Germinal center (tissue), 1 donor: ENCODE measurements around the gene ATP2B1.
A peak's percentile ranks its signal among the peaks of the same experiment; 100 is the strongest.

Experiments used
- DNase-seq: peaks from one replicate; pipeline ENCODE4 v3.0.0; 2012; ENCODE audit warnings: mixed read lengths, low spot score

Gene ATP2B1

GRCh38 chr12:89657066-89657465 lies 51.6 kb downstream of the ATP2B1 start:
- DNase-seq: peak; percentile 15

DNA sequence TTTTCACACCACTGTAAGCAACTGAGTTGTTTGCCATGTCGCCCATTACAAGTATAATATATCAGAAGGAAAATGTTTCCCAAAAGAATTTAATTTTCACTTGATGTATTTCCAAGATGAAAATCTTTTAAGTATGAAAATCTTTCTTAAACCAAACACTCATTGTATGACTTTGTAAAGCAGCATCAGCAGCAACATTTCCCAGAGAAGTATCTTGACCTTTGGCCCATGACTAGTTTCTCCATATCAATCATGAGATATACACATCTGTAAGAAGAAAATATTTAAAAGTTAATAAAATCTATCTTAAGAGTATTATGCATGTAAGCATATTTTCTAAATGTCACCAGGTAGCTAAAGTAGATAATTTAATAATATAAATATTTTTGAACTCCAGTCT lies 52.8 kb downstream of the ATP2B1 start:
- DNase-seq: no peak

- no peak for DNase-seq
Observed at GRCh38 chr12:89651192-89651591, 57.4 kb downstream of the ATP2B1 start.

DNA sequence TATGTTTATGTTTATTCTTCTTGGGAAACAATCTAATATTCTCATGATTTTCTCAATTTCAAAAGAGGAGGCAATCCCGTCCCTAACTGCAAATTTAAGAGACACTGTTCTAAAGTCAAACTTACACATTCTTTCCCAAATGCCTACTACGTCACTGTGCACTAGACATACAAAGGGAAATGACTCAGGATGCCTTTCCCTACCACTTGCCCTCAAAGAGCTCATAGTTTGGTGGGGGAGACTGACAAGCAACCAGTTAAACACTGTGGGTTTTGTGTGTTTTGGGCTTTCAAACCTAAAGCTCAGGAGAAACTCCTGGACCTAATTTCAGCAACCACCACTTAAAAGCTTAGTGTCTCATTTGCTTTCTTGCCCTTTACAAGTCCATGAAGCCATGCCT lies 58.4 kb downstream of the ATP2B1 start:
- DNase-seq: no peak

GRCh38 chr12:89649820-89650219 lies 58.8 kb downstream of the ATP2B1 start:
- no peak for DNase-seq

DNA sequence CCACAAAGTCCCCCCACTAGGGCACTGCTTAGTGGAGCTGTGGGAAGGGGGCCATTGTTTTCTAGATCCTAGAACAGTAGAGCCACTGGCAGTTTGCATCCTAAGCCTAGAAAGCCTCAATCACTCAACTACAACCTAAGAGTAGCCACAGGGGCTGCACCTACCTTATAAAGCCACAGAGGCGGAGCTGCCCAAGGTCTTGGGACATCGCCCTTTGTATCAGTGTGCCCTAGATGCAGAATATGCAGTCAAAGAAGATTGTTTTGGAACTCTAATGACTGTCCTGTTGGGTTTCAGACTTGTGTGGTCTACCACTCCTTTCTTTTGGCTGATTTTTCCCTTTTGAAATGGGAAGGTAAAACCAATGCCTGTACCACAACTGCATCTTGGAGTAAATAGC lies 59.5 kb downstream of the ATP2B1 start:
- no peak for DNase-seq

GRCh38 chr12:89648211-89648930 lies 60.3 kb downstream of the ATP2B1 start:
- DNase-seq: no peak

DNA sequence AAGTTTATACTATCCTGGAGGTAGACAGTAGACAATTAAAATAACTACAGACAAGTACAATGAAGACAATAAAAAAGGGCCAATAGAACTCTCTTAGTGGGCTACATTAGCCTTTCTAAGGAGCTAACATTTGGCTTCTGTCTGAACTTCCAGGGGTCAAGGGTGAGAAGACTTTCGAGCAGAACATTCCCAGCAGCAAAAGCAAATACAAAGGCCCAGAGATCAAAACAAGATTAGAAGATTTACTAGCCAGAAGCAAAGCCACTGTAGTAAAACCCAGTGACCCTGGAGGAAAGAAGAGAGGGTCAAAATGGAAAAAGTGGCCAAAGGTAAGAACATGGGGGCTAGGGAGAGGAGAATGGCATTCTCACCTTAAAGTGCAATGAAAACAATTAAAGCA lies 63.2 kb downstream of the ATP2B1 start:
- DNase-seq: no peak

DNA sequence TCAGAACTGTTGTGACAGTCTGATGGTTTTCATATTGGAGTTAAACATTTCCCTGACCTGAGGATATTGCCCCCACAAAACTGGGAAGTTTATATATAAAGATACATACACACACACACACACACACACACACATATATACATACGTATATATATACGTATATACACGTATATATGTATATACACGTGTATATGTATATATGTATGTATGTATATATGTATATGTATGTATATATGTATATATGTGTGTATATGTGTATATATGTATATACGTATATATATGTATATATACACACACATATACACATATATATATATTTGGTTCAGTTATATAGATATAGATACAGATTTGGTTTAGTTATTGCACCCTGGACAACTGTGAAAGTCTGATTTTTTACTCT lies 65.7 kb downstream of the ATP2B1 start:
- no peak for DNase-seq

DNA sequence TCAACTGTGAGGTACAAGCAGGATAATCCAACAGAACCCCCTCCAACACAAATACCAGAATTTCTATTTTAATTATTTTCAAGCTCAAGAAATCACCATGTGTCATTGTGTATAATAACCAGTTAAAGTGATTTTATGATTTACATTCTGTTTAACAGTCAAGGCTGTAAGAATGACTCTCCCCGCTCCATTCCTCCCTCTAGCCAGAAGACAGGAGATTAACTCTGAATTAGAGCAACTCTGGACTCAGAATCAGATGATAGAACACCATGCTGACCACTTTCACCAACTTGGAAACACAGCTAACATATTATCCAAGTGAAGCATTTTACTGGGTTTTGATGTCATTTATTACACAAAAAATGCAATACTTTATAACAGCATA lies 71.9 kb downstream of the ATP2B1 start:
- DNase-seq: no peak

DNA sequence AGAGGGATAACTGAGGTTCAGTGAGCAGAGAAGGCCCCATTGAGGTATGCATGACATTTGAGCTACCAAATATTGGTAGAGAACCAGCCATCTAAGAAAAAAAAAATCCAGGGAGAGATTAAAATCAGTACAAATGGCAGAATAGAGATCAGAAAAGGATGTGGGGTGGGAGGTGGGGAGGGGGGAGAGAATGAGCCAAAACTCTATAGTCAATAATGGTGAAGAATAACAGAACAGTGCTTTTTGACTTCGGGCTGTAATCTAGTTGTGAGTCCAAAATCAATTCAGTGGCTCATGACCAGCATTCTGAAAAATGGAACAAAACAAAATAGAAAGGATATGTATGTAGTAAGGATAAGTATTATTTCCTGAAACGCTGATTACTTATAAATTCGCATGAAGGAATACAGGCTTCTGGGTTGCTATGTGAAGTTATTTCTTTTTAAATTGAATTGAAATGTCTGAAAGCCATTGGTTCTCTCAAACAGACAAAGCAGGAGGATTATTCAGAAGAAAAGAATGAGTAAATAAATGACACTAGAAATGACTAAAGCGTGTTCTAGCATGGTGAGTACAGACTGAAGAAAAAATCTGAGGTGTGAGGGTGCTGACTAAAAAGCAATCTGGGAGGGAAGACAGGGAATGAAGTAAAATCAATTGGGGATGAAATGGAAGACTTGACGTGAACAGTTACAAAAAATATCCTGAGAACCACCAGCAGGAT lies 72.4 kb downstream of the ATP2B1 start:
- DNase-seq: no peak

GRCh38 chr12:89634508-89634907 lies 74.1 kb downstream of the ATP2B1 start:
- DNase-seq: no peak

- DNase-seq: no peak
Observed at GRCh38 chr12:89632778-89633177, 75.9 kb downstream of the ATP2B1 start.

DNA sequence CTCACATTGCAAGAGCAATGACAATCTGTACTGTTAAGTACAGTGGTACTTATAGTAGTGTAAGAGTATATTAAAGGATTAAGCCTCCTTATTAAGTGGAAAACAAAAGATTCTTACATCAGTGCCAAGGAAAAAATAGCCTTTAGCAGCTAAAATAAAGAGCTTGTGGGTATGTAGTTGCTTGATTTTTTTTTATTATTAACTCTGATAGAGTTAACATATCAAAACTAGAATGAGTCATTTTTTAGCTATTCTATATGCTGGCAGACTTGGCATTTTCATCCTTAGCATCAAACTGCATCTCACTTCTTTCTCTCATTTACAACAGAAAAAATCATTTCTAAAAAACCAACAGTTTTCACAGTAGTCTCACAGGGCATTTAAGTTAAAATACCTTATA lies 86.5 kb downstream of the ATP2B1 start:
- DNase-seq: no peak

DNA sequence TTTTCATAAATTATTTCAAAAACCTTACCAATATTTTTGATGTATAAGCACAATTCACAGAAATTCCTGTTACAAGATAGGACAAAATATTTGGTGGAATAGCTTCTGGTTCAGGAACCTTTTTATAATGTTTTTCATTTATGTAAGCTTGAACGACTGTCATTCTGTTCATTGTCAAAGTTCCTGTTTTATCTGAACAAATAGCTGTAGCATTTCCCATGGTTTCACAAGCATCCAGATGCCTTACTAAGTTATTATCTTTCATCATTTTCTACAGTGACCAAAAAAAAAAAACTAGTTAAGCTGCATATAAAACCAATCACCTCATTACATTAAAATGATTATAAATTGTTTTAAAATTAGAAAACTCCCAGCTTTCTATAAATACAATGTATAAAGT lies 87.1 kb downstream of the ATP2B1 start:
- DNase-seq: no peak

GRCh38 chr12:89619764-89620163 lies 88.9 kb downstream of the ATP2B1 start:
- DNase-seq: no peak

DNA sequence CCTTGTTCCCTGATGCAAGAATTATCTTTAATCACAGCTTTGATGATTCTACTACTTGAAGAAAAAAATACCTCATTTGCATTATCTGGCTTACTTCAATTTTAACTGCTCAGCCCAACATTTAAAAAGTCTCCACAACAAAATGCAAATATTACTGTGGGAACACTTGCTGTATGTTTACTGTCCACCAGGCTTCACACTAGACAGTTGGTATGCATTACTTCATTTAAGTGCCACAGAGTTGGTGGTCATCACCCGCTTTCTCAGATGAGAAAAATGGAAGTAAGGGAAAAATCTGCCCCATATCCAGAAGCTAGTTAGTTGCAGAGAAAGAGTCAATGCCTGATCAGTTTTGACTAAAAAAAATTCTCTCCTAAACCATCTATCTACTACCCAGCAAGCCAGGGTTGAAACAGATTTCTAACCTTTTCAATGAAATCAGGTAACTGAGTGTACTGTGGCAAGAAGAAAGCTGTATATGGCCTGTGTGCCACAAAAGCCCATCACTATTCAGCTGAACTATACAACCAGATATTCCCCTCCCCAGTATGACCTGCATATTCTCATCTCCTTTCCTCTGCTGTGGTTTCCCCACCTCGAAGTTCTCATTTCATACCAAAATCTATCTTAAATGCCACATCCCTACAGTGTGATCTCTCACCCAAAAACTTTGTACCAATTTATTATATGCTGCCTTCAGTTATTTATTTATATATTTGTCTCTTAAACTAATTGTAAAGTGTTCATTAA lies 90.3 kb downstream of the ATP2B1 start:
- no peak for DNase-seq

DNA sequence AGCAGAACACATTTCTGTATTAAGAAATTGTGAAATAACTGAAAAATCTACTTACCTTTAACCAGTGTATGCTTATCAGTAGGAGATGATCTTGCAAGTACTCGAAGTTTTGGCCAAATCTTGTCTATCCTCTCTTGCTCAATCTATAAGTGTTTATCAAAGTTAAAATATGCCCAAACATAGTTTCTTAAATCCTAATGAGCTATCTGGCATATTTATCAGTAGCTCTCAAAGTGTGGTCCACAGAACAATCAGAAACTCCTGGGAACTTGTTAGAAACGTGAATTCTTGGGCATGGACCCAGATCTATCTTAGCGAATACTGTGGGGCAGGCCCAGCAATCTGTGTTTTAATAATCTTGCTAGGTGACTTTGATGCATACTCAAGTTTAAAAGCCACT lies 98.3 kb downstream of the ATP2B1 start:
- DNase-seq: no peak

DNA sequence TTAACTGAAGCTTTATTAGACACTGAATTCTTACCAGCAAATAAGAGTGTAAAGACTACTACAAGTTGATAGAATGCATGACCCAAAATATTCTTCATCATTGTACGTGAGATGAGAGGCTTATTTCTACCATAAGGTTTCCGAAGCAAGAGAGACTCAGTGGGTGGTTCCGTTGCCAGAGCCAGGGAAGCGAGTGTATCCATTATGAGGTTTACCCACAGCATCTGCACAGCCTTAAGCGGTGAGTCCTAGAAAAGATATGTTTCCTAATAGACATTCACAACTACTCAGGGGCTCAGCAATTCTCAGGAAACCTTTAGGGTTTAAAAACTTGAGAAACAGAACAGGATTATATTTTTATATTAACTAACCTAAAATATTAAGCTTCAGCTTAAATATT lies 105.0 kb downstream of the ATP2B1 start:
- DNase-seq: no peak

DNA sequence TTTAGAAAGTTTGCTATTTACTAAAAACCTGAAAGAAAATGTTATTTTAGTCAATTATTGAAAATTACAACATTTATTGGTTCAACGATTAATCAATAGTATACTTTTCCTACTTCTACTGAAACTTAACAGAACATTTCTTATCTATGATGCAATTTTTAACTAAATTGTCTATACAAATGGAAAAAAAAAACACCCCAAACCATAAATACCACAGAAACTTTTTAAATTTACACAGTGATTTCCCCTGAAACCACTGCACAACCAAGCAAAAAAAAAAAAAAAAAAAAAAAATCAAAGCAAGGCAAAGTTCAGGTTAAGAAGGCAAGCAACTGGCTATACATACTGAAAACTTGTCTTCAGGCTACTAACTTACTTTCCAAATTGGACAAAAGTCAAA lies 110.9 kb downstream of the ATP2B1 start:
- DNase-seq: no peak

- no peak for DNase-seq
Observed at GRCh38 chr12:89597210-89597609, 111.4 kb downstream of the ATP2B1 start.

DNA sequence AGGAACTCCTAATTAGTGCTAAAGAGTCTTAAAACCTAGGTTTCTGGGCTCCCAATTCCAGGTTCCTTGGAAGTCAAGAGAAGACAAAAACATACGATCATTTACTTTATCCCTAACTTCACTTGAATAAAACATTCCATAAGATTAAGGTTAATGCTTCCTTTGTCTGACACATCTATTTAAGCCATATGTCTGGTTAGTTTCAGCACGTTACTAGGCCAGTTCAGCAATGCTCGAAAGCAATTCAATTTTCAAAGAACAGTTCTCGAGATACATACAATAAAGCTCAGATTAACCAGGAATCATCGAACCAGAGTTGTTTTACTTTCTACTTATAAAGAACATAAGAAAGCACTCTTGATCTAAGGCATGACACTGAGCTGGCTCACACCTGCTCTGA lies 114.8 kb downstream of the ATP2B1 start:
- no peak for DNase-seq

- no peak for DNase-seq
Observed at GRCh38 chr12:89593233-89593632, 115.4 kb downstream of the ATP2B1 start.
